Ecto neural progenitor cell (in vitro differentiated cells): ENCODE data around the gene PIP5K1C.
A peak's percentile ranks its signal among the peaks of the same experiment; 100 is the strongest.
"Not testable (repeated sequence)": the region's sequence is repeated elsewhere in the genome, so short reads cannot be mapped to it uniquely, and the experiment has no call there.

Experiments used
- DNase-seq: peaks from one replicate; pipeline ENCODE4 v3.0.0-alpha.2; 2018; ENCODE audit warnings: low spot score

Gene PIP5K1C

GRCh38 chr19:3645726-3646125 lies 54.5 kb downstream of the PIP5K1C start:
- no peak for DNase-seq

- DNase-seq: no peak
Measured at GRCh38 chr19:3645067-3645396, 55.2 kb downstream of the PIP5K1C start.

GRCh38 chr19:3644351-3645066 lies 55.8 kb downstream of the PIP5K1C start:
- no peak for DNase-seq

- no peak for DNase-seq
Measured at GRCh38 chr19:3643674-3644313, 56.5 kb downstream of the PIP5K1C start.

GRCh38 chr19:3642987-3643673 lies 57.1 kb downstream of the PIP5K1C start:
- peak; percentile 75 for DNase-seq

- DNase-seq: no peak
Measured at GRCh38 chr19:3642296-3642695, 58.0 kb downstream of the PIP5K1C start.

- DNase-seq: no peak
Measured at GRCh38 chr19:3641515-3642269, 58.6 kb downstream of the PIP5K1C start.

- no peak for DNase-seq
Measured at GRCh38 chr19:3639479-3639878, 60.8 kb downstream of the PIP5K1C start.

GRCh38 chr19:3638208-3639193 lies 61.8 kb downstream of the PIP5K1C start:
- no peak for DNase-seq

- no peak for DNase-seq
Measured at GRCh38 chr19:3637621-3638020, 62.6 kb downstream of the PIP5K1C start.

GRCh38 chr19:3636962-3637361 lies 63.3 kb downstream of the PIP5K1C start:
- DNase-seq: no peak

- no peak for DNase-seq
Measured at GRCh38 chr19:3636506-3636905, 63.8 kb downstream of the PIP5K1C start.

GRCh38 chr19:3634496-3635045 lies 65.7 kb downstream of the PIP5K1C start:
- DNase-seq: no peak

GRCh38 chr19:3633559-3633988 lies 66.7 kb downstream of the PIP5K1C start:
- DNase-seq: no peak

- DNase-seq: no peak
Measured at GRCh38 chr19:3632739-3633558, 67.3 kb downstream of the PIP5K1C start.

GRCh38 chr19:3632098-3632497 lies 68.2 kb downstream of the PIP5K1C start:
- no peak for DNase-seq

GRCh38 chr19:3631053-3631861 lies 69.0 kb downstream of the PIP5K1C start:
- no peak for DNase-seq

- DNase-seq: not testable (repeated sequence)
Measured at GRCh38 chr19:3628766-3629165, 71.5 kb downstream of the PIP5K1C start.

GRCh38 chr19:3627351-3627723 lies 72.9 kb downstream of the PIP5K1C start:
- DNase-seq: no peak
